GM23338 (cell line): ENCODE results near the gene KIF15. TPM values are rescaled to one million over a fixed set of nuclear protein-coding genes. Genes with fewer than 3 reads are reported as not detected.
"Not testable (repeated sequence)": the region's sequence is repeated elsewhere in the genome, so short reads cannot be mapped to it uniquely, and the experiment has no call there.

ENCODE experiments used
- ATAC-seq: fragments of 200-7000 bp; cut with Tn5 transposase; 3 replicates; pipeline ENCODE4 v1.9.1; 2020
- DNase-seq: peaks from one replicate; pipeline ENCODE4 v3.0.0-alpha.2; 2015; ENCODE audit warnings: low spot score
- H2AFZ ChIP-seq: fragments of 200-600 bp; sonication (generic); 2 replicates; pipeline ENCODE4 v1.8.0; 2016; ENCODE audit warnings: antibody characterized with exemption, mild to moderate bottlenecking, moderate library complexity
- H3F3A ChIP-seq: fragments of 200-600 bp; sonication (generic); replicated peaks from 2 replicates; pipeline ENCODE4 v1.8.0; 2017; ENCODE audit warnings: antibody characterized with exemption, mixed run types, low read depth
- H3K27ac ChIP-seq: fragments of 200-600 bp; sonication (generic); 2 replicates; pipeline ENCODE4 v1.6.1; 2016; ENCODE audit warnings: low read depth
- H3K27me3 ChIP-seq: fragments of 200-600 bp; sonication (generic); 2 replicates; pipeline ENCODE4 v1.8.0; 2016; ENCODE audit warnings: mild to moderate bottlenecking, mixed run types, moderate library complexity; ENCODE audit not compliant: insufficient read depth
- H3K36me3 ChIP-seq: fragments of 200-600 bp; sonication (generic); 2 replicates; pipeline ENCODE4 v1.8.0; 2016; ENCODE audit warnings: mild to moderate bottlenecking; ENCODE audit not compliant: insufficient read depth
- H3K4me1 ChIP-seq: fragments of 200-600 bp; sonication (generic); 2 replicates; pipeline ENCODE4 v1.8.0; 2016; ENCODE audit warnings: mild to moderate bottlenecking, moderate library complexity; ENCODE audit not compliant: insufficient read depth
- H3K4me2 ChIP-seq: fragments of 200-600 bp; sonication (generic); 2 replicates; pipeline ENCODE4 v1.7.1; 2017; ENCODE audit warnings: mixed run types
- H3K4me3 ChIP-seq: fragments of 200-600 bp; sonication (generic); 2 replicates; pipeline ENCODE4 v1.6.1; 2016; ENCODE audit warnings: mixed run types
- H3K79me2 ChIP-seq: fragments of 200-600 bp; sonication (generic); replicated peaks from 2 replicates; pipeline ENCODE4 v1.8.0; 2017; ENCODE audit warnings: mild to moderate bottlenecking; ENCODE audit not compliant: insufficient read depth
- H3K9me2 ChIP-seq: fragments of 200-600 bp; sonication (generic); 2 replicates; pipeline ENCODE4 v1.8.0; 2017; ENCODE audit not compliant: insufficient read depth
- H4K20me1 ChIP-seq: fragments of 200-600 bp; sonication (generic); replicated peaks from 2 replicates; pipeline ENCODE4 v1.8.0; 2017; ENCODE audit warnings: mild to moderate bottlenecking; ENCODE audit not compliant: insufficient read depth
- H3K27ac Mint-ChIP-seq: 2 replicates; pipeline ENCODE4 v1.8.0; 2020; ENCODE audit warnings: inconsistent platforms, mild to moderate bottlenecking, moderate library complexity, mixed read lengths
- H3K27me3 Mint-ChIP-seq: 3 replicates; pipeline ENCODE4 v1.8.0; 2022; ENCODE audit warnings: low read depth, mild to moderate bottlenecking, moderate library complexity, mixed read lengths, inconsistent platforms; ENCODE audit not compliant: insufficient read depth, poor library complexity
- H3K36me3 Mint-ChIP-seq: 3 replicates; pipeline ENCODE4 v1.8.0; 2021; ENCODE audit warnings: low read depth, mild to moderate bottlenecking, inconsistent platforms, moderate library complexity, mixed read lengths
- H3K4me1 Mint-ChIP-seq: 3 replicates; pipeline ENCODE4 v1.8.0; 2020; ENCODE audit warnings: mild to moderate bottlenecking, inconsistent platforms, mixed read lengths
- H3K4me3 Mint-ChIP-seq: 3 replicates; pipeline ENCODE4 v1.8.0; 2021; ENCODE audit warnings: moderate library complexity, mild to moderate bottlenecking, inconsistent platforms, mixed read lengths
- H3K9me3 Mint-ChIP-seq: 3 replicates; pipeline ENCODE4 v1.8.0; 2020; ENCODE audit warnings: moderate library complexity, mild to moderate bottlenecking, inconsistent platforms, mixed read lengths
- CTCF ChIP-seq, 2 experiments: fragments of 200-600 bp in 1 of 2; sonication (generic) in 1 of 2; conservative IDR thresholded peaks; 2 replicates each; pipeline versions ENCODE4 v1.5.1 to v1.6.1; 2016 to 2017; ENCODE audit warnings: antibody characterized with exemption in 2 of 2, low read depth in 2 of 2, mild to moderate bottlenecking in 2 of 2, moderate library complexity in 1 of 2
- ETS1 ChIP-seq: IDR thresholded peaks from 2 replicates; pipeline ENCODE4 v1.6.1; 2016; ENCODE audit warnings: antibody characterized with exemption
- EZH2 ChIP-seq: fragments of 200-600 bp; sonication (generic); IDR thresholded peaks from one replicate; pipeline ENCODE4 v1.8.0; 2017; ENCODE audit warnings: antibody characterized with exemption, mild to moderate bottlenecking, low read depth; ENCODE audit not compliant: unreplicated experiment
- EZH2phosphoT487 ChIP-seq: fragments of 200-600 bp; sonication (generic); IDR thresholded peaks from one replicate; pipeline ENCODE4 v1.8.1; 2018; ENCODE audit warnings: antibody characterized with exemption; ENCODE audit not compliant: unreplicated experiment
- JUNB ChIP-seq: IDR thresholded peaks from one replicate; pipeline ENCODE4 v1.6.1; 2016; ENCODE audit warnings: antibody characterized with exemption; ENCODE audit not compliant: unreplicated experiment
- NANOG ChIP-seq: IDR thresholded peaks from 2 replicates; pipeline ENCODE4 v1.6.1; 2016; ENCODE audit warnings: antibody characterized with exemption, borderline replicate concordance
- POLR2AphosphoS5 ChIP-seq: IDR thresholded peaks from 2 replicates; pipeline ENCODE4 v1.6.1; 2016; ENCODE audit warnings: antibody characterized with exemption, low read depth
- REST ChIP-seq: IDR thresholded peaks from one replicate; pipeline ENCODE4 v1.6.1; 2018; ENCODE audit warnings: antibody characterized with exemption; ENCODE audit not compliant: unreplicated experiment
- STAT1 ChIP-seq: IDR thresholded peaks from one replicate; pipeline ENCODE4 v1.6.1; 2016; ENCODE audit warnings: antibody characterized with exemption; ENCODE audit not compliant: unreplicated experiment
- ZNF114 ChIP-seq: fragments of 250-450 bp; sonication (Bioruptor Pico); IDR thresholded peaks from 2 replicates; pipeline ENCODE4 v1.5.0; 2020; ENCODE audit warnings: mild to moderate bottlenecking, moderate library complexity
- ZNF331 ChIP-seq: fragments of 250-450 bp; sonication (Bioruptor Pico); IDR thresholded peaks from 2 replicates; pipeline ENCODE4 v1.5.0; 2020; ENCODE audit warnings: low read depth, mild to moderate bottlenecking, moderate library complexity
- ZNF462 ChIP-seq: fragments of 250-450 bp; sonication (Bioruptor Pico); IDR thresholded peaks from 2 replicates; pipeline ENCODE4 v1.5.0; 2020; ENCODE audit warnings: mild to moderate bottlenecking, moderate library complexity
- polyA plus RNA-seq: library from polyadenylated mRNA; unstranded; fragments of >200 nt; fragmentation: Nextera tagmentation; extraction: Ambion mirVana; gene quantifications from 2 replicates; pipeline ENCODE4 v1.2.1, GENCODE V29; 2016
- total RNA-seq: library from RNA; depleted of rRNA; stranded (reverse); fragments of >200 nt; shearing (Covaris generic); gene quantifications from 2 replicates; pipeline ENCODE4 v1.2.3, GENCODE V29; 2014

The KIF15 gene
- total and polyA plus RNA-seq, 2 experiments from 2014 or later: 21.2 to 25.8 TPM

GRCh38 chr3:44848634-44849033, 87.0 kb downstream of the KIF15 start:
- Histone ChIP-seq H3K9me2 (no peaks in the 10 kb centered on the region), H3K27me3 (no peaks in the 10 kb centered on the region), H3K4me2 (no peak overlapping the region), H2AFZ (no peak overlapping the region), H4K20me1 (no peaks in the 10 kb centered on the region), H3K36me3 (peaks cover 34% of the 10 kb centered on the region), H3K79me2 (no peaks in the 10 kb centered on the region), H3F3A (no peaks in the 10 kb centered on the region), H3K4me3 (no peak overlapping the region), H3K27ac (no peak overlapping the region), H3K4me1 (no peaks in the 10 kb centered on the region)
- H3K9me3 Mint-ChIP-seq: no peaks in the 10 kb centered on the region
- DNase-seq (no peak), ATAC-seq (no peak)
- H3K36me3 Mint-ChIP-seq: peaks cover 47% of the 10 kb centered on the region
- TF ChIP-seq CTCF (conservative IDR thresholded peaks at IDR 0.05; ENCODE audit: low read depth in 2 of 2) (no peak), EZH2phosphoT487 (no peak), ZNF331 (CRISPR knock-in tag) (no peak), STAT1 (no peak), ZNF114 (no peak), EZH2 (no peak), ZNF462 (CRISPR knock-in tag) (no peak), ETS1 (no peak), POLR2AphosphoS5 (no peak), NANOG (no peak), JUNB (no peak), REST (no peak)
- no peak overlapping the region for H3K4me3 Mint-ChIP-seq
- H3K27ac Mint-ChIP-seq: no peak overlapping the region
- H3K27me3 Mint-ChIP-seq: no peaks in the 10 kb centered on the region
- no peaks in the 10 kb centered on the region for H3K4me1 Mint-ChIP-seq

GRCh38 chr3:44856663-44857062, 95.1 kb downstream of the KIF15 start:
- not testable (repeated sequence) for H3K27ac Mint-ChIP-seq, H3K27ac ChIP-seq, H3K9me2 ChIP-seq, H3K79me2 ChIP-seq, H2AFZ ChIP-seq, H3K9me3 Mint-ChIP-seq, H3K4me2 ChIP-seq, H3K27me3 Mint-ChIP-seq, H3K4me3 ChIP-seq, H3K4me1 Mint-ChIP-seq, H3F3A ChIP-seq, H3K27me3 ChIP-seq, ATAC-seq, DNase-seq, H3K4me3 Mint-ChIP-seq, H4K20me1 ChIP-seq, H3K4me1 ChIP-seq
- H3K36me3 Mint-ChIP-seq: peaks cover 26% of the 10 kb centered on the region; the same call in 2 of the 3 replicates
- peaks cover 16% of the 10 kb centered on the region for H3K36me3 ChIP-seq
